HL-60/S4 (cell line): ENCODE measurements around the gene TMEM114.
"Not testable (repeated sequence)": the region's sequence is repeated elsewhere in the genome, so short reads cannot be mapped to it uniquely, and the experiment has no call there.

Experiments
- in situ Hi-C: fragments of 300-500 bp; cut with MboI; formaldehyde crosslinking; loops from 2 replicates; pipeline ENCODE4 v1.14.3; 2022; ENCODE audit warnings: low sequenced_read_pairs

TMEM114 gene

DNA sequence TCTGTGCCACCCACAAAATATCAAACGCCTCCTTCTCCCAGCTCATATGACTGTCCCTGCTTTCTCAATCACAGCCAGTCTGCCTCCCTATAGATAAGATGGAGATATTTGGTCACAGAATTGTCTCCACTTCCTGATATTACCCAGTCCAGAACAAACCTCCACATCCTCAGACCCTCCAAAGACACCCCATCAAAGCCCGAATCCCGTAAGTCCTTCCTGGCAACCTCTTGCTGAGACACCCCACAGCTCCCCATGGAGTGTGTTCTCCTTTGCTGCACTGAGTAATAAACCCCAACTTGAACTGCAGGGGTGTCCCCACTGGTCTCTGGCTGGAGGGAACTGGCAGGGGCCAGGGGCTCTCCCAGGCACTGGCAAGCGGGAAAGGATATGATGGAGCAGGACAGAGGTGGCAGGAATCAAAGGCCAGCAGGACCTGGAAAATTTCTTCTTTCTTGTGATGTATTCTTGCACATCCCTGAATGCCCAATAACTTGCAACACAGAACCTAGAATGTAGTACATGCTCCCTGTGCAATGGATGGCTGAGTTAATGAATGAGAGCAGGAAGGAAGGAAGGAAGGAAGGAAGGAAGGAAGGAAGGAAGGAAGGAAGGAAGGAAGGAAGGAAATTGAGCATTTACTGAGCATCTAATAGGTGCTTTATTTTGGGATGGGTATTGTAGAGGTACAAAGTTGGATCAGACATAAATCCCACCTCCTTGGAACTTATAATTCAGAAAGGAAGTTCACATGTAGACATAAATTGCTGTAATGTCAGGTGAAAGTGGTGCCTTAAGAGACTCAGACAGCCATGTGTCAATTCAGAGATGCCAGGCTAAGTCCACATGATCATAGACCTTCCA is 13.9 kb downstream of the TMEM114 start:
- in situ Hi-C loops: no loop called here

DNA sequence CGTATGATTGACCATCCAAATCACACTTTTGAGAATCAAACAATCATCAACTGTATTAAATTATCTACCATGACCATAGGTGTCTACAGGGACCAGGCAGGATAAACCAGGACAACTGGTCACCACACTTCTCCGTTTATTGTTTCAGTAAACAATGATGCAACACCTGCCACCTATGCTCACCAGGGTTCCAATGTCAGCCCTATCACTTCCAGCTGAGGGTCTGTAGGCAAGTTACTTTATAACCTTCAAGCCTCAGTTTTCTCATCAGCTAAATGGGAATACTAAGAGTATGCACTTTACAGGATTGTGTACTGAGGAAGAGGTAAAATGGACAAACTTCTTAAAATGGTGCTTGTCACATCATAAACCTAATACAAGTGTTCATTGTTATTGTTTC is 14.9 kb downstream of the TMEM114 start:
- in situ Hi-C loops: no loop called here

DNA sequence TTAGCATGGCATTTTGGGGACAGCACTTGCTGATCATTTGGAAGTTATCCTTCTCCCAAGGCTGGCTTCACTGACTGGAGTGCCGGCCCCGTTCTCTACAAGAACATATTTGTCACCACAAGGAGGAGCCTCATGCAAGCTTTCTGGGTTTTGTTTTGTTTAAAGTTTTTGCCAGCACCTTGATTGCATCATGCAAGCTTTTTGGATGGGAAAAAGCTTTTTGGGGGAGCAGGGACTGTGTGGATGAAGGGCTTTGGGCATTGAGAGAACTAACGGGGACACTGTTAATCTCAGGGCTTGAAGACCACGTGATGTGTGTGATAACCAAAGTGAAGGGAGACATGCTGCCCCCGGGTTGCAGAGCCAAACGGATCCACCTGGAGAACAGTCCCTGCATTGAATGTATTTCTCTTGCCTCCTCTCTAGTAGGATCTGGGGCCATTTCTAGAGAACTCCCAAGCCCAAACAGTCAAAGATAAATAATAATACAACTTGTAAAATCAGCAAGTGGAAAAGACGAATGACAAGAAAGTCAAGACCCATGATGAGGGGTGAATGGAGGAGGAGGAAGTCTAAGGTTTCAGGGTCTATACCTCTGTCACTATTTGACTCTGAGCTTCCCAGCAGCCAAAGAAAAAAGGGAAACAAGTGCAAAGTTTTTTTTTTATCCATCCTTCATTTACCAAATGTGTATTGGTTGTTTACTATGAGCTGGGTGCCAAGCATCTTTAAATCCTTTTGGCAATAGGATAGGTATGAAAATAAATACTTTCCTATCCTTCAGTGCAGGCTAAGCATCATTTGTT is 17.2 kb downstream of the TMEM114 start:
- in situ Hi-C loops: loop anchor here (5.0 kb wide), 1 partner anchor 74 kb away; no protein-coding TSS in a partner anchor

DNA sequence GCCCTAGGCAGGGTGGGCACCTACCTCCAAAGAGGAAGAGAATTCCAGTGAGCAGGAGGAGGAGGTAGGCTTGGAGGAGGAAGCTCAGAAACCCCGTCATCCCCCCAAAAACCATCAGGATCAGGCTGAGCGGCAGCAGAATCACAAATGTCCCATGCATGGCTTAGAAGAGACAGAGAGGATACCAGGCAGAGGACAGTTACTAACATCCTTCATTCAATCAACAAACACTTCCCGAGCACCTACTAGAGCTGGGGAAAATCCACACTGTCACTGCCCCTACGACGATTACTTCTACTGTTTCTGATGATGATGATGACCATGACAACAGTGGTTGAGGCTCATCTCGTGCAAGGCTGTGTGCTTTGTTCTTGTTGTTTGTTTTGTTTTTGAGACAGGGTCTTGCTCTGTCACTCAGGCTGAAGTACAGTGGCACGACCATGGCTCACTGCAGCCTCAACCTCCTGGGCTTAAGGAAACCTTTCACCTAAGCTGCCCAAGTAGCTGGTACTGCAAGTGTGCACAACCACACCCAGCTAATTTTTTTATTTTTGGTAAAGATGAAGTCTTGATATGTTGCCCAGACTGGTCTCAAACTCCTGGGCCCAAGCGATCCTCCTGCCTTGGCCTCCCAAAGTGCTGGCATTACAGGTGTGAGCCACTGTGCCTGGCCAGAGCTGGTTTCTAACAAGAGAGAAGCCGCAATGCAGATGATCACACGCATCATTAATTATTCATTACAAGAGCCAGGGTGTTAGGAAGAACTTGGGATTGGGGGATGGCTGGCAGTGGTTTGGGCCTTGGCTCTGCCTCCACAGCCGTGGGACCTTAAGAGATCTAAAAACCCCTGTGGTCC is 18.0 kb downstream of the TMEM114 start:
- in situ Hi-C loops: loop anchor here (5.0 kb wide), 1 partner anchor 75 kb away; no protein-coding TSS in a partner anchor

DNA sequence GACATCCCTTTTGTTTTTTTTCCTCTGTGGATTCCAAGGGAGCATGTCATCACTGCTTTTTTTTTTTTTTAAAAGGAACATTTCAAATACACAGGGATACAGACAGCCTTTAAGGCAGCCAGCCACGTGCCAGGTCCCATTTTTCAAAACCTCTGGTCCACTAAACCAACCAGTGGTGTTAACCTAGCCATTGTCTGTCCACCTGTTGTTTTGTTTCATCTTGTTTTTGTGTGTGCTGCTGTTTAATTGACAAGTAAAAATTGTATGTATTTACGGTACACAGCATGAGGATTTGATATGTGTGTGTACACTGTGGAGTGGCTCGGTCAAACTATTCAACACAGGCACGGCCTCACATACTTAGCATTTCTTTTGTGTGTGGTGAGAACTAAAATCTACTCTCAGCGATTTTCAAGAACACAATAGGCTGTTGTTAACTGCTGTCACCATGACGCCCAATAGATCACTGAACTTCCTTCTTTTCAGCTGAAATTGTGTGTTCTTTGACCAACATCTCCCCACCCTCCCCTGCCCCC is 19.2 kb downstream of the TMEM114 start:
- in situ Hi-C loops: loop anchor here (5.0 kb wide), 1 partner anchor 76 kb away; no protein-coding TSS in a partner anchor

DNA sequence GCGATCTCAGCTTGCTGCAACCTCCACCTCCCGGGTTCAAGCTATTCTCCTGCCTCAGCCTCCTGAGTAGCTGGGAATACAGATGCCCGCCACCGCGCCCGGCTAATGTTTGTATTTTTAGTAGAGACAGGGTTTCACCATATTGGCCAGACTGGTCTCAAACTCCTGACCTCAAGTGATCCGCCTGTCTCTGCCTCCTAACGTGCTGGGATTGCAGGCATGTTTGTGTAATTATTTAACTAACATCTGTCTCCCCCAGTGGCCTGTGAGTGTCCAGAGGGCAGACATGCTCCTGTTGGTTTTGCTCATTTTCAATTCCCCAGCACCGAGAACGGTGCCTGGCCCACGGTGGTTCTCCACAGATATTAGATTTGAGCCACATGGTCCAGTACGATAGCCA is 19.9 kb downstream of the TMEM114 start:
- in situ Hi-C loops: loop anchor here (5.0 kb wide), 1 partner anchor 77 kb away; no protein-coding TSS in a partner anchor

DNA sequence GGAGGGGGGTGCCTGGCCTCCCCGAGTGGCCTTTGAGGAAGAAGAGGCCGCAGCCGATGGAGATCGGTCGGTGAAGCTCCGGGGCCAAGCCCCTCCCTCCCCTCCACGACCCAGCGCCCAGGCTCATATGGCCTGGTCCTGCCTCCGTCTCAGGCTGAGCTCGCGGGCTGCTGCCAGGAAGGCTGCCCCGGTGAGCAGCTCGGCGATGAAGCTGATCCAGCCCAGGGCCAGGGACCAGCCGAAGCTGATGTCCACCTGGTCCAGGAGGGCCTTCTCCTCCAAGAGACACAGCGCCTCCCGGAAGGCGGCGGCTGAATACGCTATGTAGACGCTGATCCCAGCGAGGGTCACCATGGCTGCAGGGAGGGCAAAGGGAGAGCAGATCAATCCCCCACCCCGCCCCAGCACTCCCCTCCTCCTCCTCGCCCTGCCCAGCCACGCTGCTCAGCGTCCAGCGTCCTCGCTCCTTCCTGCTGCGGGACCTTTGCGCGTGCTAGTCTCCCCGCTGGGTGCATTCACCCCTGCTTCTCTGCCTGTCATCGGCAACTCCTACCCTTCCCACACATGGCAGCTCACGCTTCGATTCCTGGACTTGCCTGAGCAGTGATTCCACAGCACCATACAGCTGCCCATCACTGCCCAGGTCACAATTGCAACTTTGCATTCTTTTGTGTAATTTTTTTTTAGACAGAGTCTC is 20.5 kb downstream of the TMEM114 start:
- in situ Hi-C loops: loop anchor here (5.0 kb wide), 2 partner anchors 78 to 313 kb away; partner anchors contain the start of gene LITAFD

DNA sequence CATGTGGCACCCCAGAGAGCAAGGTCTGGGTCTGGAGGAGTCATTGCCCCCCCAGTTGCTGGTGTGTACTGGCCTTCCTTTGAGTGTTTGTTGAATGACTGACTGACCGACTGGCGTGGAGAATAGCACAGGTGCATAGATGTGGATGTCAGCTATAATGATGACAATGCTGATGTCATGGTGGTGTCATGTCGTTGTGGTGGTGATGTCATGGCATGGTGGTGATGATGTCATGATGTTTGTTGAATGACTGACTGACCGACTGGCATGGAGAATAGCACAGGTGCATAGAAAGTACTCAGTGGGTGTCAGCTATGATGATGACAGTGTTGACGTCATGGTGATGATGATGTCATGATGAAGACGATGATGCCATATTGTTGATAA is 22.1 kb downstream of the TMEM114 start:
- in situ Hi-C loops: loop anchor here (5.0 kb wide), 1 partner anchor 314 kb away; the partner anchor contains the start of gene LITAFD

DNA sequence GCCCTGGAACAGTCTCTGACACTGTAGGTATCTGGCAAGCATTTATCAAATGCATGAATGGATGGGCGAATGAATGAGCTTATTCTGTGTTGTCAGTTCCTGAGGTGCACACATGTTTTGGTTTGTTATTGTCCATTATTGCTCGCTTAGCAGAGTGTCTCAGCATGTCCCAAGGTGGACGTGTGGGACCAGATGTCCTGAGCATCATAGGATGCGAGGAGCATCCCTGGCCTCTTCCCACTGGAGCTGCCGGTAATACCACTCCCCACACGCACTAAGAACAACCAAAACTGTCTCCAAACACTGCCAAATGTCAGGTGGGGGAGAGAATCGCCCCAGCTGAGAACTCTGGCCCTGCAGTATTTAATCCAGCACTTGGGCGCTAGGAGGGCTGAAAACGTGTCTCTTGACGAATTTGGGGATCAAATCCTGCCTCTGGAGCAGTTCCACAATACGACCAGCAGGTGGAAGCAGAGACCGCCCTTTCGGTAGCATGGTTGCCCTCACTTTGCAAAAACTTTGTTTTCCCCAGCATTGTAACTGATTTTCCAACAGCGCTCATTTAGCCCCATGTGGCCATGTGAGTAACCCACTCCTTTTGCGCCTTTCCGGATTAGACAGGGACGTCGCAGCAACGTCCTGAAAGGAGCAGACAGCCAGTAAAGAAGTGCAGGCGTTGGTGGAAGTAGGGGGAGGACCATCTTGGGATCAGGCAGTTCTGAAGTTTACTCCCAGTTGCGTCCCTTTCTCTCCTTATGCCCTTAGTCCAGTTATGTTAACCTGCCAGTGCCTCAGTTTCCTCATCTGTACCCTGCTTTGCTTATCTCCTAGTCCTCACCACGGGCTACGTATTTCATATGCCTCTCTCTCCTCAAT is 22.7 kb downstream of the TMEM114 start:
- in situ Hi-C loops: loop anchor here (5.0 kb wide), 1 partner anchor 315 kb away; the partner anchor contains the start of gene LITAFD

DNA sequence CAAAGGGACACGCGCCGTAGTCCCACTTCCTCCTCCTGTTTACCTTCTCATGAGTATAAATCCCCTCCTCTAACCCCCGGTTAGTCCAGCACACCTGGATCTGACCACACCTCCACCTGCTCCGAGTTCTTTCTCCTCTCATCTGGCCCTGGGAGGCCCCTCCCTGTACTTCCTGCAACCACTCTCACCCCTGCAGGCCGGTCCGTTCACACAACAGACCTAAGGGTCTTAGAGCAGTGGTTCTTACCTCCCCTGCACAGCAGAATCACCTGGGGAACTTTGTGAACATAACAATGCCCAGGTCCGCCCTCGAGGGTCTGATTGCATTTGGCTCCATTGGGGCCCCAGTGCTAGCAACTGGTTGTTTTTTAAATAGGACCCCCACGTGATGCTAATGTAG is 24.8 kb downstream of the TMEM114 start:
- in situ Hi-C loops: loop anchor here (5.0 kb wide), 1 partner anchor 317 kb away; the partner anchor contains the start of gene LITAFD

DNA sequence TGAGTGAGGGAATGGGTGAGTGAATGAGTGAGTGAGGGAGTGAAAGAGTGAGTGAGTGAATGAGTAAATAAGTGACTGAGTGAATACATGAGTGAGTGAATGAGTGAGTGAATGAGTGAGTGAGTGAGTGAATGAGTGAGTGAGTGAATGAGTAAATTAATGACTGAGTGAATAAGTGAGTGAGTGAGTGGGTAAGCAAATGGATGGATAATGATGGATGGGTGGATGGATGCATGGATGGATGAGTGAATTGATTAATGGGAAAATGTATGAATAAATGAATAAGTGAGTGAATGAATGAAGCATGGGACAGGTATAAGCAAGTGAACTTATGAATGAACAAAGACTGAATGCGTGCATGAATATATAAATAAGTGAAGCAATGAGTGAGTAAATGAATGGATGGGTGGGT is 25.4 kb downstream of the TMEM114 start:
- in situ Hi-C loops: loop anchor here (5.0 kb wide), 1 partner anchor 317 kb away; the partner anchor contains the start of gene LITAFD

DNA sequence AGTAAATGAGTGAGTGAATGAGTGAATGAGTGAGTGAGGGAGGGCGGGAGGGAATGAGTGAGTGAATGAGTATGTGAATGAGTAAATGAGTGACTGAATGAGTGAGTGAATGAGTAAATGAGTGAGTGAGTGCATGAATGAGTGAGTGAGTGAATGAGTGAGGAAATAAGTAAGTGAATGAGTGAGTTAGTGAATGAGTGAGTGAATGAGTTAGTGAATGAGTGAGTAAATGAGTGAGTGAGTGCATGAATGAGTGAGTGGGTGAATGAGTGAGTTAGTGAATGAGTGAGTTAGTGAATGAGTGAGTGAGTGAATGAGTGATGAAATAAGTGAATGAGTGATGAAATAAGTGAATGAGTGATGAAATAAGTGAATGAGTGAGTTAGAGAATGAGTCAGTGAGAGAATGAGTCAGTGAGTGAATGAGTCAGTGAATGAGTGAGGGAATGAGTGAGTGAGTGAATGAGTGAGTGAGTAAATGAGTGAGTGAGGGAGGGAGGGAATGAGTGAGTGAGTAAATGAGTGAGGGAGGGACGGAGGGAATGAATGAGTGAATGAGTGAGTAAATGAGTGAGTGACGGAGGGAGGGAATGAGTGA is 26.3 kb downstream of the TMEM114 start:
- in situ Hi-C loops: not testable (repeated sequence)

DNA sequence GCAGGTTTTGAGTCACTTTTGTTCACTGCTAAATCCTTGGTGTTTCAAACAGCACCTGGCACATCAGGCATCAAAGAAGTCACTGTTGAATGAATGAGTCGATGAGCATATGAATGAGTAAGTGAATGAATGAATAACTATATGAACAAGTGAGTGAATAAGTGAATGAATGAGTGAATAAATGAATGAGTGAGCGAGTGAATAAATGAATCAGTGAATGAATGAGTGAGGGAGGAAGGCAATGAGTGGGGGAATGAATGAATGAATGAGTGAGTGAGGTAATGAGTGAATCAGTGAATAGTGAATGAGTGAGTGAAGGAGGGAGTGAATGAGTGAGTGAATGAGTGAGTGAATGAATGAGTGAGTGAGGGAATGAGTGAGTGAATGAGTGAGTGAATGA is 28.8 kb downstream of the TMEM114 start:
- in situ Hi-C loops: no loop called here

DNA sequence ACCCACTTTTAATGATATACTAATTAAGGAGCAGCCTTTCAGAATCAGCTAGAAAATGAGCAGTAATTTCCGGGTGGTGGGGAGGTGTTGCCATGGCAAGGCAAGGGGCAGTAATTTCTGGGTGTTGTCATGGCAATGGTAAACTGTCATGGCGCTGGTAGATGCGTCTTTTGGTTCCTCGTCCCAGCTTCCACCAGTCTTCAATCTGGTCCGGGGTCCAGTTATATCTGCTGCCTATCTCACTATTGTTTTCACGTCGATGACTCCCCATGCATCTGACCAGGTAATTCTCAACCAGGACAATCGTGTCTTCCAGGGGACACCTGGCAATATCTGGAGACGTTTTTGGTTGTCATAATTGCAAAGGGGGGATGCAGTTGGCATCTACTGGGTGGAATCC is 34.9 kb downstream of the TMEM114 start:
- in situ Hi-C loops: no loop called here

DNA sequence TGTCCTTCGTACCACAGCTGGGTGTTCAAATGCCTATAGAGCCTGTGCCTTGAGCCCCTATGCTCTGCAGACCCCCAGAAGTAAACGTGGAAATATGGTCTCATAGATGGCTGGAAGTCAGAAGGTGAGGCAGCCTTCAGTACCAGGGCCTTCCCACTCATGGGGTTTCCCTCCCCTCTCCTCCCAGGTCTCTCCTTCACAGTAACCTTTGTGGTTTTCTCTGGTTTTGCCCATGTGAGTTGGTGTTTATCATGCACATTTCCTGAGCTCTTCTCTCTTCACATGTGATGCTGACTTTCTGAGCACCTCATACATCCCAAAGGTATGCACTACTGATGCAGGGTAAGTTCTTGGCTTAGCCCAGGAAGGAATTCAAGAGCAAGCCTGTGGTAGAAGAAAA is 35.4 kb downstream of the TMEM114 start:
- in situ Hi-C loops: no loop called here

DNA sequence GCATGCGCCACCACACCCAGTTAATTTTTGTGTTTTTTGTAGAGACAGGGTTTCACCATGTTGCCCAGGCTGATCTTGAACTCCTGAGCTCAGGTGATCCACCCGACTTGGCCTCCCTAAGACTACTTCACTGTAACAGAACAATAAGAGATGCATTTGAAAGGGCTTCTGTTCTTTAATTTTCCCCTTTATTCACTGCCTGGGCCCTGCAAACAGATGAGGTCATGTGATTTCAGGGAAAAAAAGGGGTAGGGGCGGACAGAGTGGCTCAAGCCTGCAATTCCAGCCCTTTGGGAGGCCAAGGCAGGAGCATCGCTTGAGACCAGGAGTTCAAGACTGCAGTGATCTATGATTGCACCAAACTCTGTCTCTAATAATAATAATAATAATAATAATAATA is 36.3 kb downstream of the TMEM114 start:
- in situ Hi-C loops: no loop called here

DNA sequence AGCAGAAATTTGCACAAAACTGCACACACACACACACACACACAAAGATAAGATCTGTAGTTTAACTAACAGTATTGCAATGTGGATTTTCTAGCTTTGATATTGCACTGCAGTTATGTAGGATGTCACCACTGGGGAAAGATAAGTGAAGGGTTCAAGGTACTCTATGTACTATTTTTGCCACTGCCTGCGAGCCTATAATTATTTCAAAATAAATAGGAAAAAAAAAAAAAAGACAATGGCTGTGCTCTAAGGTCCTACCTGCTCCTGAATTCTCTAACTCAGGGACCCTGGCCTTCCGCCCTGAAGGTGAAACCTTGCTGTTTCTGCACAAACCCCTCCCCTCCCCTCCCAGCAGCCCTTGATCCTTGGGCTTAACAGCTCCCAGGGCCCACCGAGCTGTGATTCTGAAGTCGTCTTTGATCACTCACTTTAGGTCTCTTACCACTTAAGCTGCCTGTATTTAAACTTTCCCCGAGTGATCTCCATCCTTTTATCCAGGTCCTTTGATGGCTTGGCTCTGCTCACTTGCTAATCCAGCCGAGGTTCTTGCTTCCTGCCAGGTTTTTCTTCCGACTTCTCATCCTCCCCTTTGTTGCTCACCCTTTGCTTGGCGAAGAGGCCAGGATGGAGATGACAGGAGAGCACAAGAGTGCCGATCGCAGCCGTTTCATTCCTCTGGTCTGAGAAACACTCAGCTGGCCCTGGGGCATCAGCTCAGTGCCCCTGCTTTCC is 37.7 kb downstream of the TMEM114 start:
- in situ Hi-C loops: no loop called here
